ENCODE results near the gene PP2D1.
A peak's percentile ranks its signal among the peaks of the same experiment; 100 is the strongest.
"Not testable (repeated sequence)": the region's sequence is repeated elsewhere in the genome, so short reads cannot be mapped to it uniquely, and the experiment has no call there.

PP2D1 gene

GRCh38 chr3:20039765-20040547 is 27.9 kb upstream of the PP2D1 start, which contains the start of gene KAT2B:
KAT2B (plus strand) TSS chr3:20040446; CDS start chr3:20040478, 32 bp downstream.
- DNase-seq (ENCODE audit: low read depth in 4 of 4, low spot score in 1 of 4), result peak; percentile 61 to 81 (median 63)

GRCh38 chr3:20039466-20039764 is 27.4 kb upstream of the PP2D1 start:
- DNase-seq (ENCODE audit: low read depth in 4 of 4, low spot score in 1 of 4), result no peak

GRCh38 chr3:20038699-20039465 is 26.8 kb upstream of the PP2D1 start:
- no peak for DNase-seq (ENCODE audit: low read depth in 4 of 4, low spot score in 1 of 4)

GRCh38 chr3:20037255-20037996 is 25.4 kb upstream of the PP2D1 start:
- no peak for DNase-seq (ENCODE audit: low read depth in 4 of 4, low spot score in 1 of 4)

GRCh38 chr3:20035019-20035418 is 23.0 kb upstream of the PP2D1 start:
- no peak for DNase-seq (ENCODE audit: low read depth in 4 of 4, low spot score in 1 of 4)

GRCh38 chr3:20031939-20032338 is 19.9 kb upstream of the PP2D1 start:
- not testable (repeated sequence) for DNase-seq (ENCODE audit: low read depth in 4 of 4, low spot score in 1 of 4)

GRCh38 chr3:20028905-20029331 is 16.9 kb upstream of the PP2D1 start:
- no peak for DNase-seq (ENCODE audit: low read depth in 4 of 4, low spot score in 1 of 4)

GRCh38 chr3:20027136-20027535 is 15.1 kb upstream of the PP2D1 start:
- DNase-seq (ENCODE audit: low read depth in 4 of 4, low spot score in 1 of 4), result no peak

- no peak for DNase-seq (ENCODE audit: low read depth in 4 of 4, low spot score in 1 of 4)
Measured at GRCh38 chr3:20023623-20024405, 11.8 kb upstream of the PP2D1 start.

GRCh38 chr3:20022954-20023622 is 11.0 kb upstream of the PP2D1 start:
- DNase-seq (ENCODE audit: low read depth in 4 of 4, low spot score in 1 of 4), result no peak

GRCh38 chr3:20016076-20016475 is 4.0 kb upstream of the PP2D1 start:
- not testable (repeated sequence) for DNase-seq (ENCODE audit: low read depth in 4 of 4, low spot score in 1 of 4)

- DNase-seq (ENCODE audit: low read depth in 4 of 4, low spot score in 1 of 4), result no peak
Measured at GRCh38 chr3:20015525-20015924, 3.5 kb upstream of the PP2D1 start.

- DNase-seq (ENCODE audit: low read depth in 4 of 4, low spot score in 1 of 4), result no peak
Measured at GRCh38 chr3:20013396-20013795, 1.3 kb upstream of the PP2D1 start.

GRCh38 chr3:20008646-20009045 is 3.4 kb downstream of the PP2D1 start:
- no peak for DNase-seq (ENCODE audit: low read depth in 4 of 4, low spot score in 1 of 4)

- no peak for DNase-seq (ENCODE audit: low read depth in 4 of 4, low spot score in 1 of 4)
Measured at GRCh38 chr3:20007960-20008359, 4.1 kb downstream of the PP2D1 start.

- no peak for DNase-seq (ENCODE audit: low read depth in 4 of 4, low spot score in 1 of 4)
Measured at GRCh38 chr3:20001932-20002331, 10.1 kb downstream of the PP2D1 start.

GRCh38 chr3:19997502-19997901 is 14.6 kb downstream of the PP2D1 start:
- no peak for DNase-seq (ENCODE audit: low read depth in 4 of 4, low spot score in 1 of 4)

- DNase-seq (ENCODE audit: low read depth in 4 of 4, low spot score in 1 of 4), result no peak
Measured at GRCh38 chr3:19994796-19995195, 17.3 kb downstream of the PP2D1 start.

GRCh38 chr3:19988904-19989303 is 23.2 kb downstream of the PP2D1 start:
- DNase-seq (ENCODE audit: low read depth in 4 of 4, low spot score in 1 of 4), result not testable (repeated sequence)

- DNase-seq (ENCODE audit: low read depth in 4 of 4, low spot score in 1 of 4), result no peak
Measured at GRCh38 chr3:19972054-19972453, 40.0 kb downstream of the PP2D1 start.

All from stimulated activated CD4-positive, alpha-beta T cell treated with anti-CD3 and anti-CD28 coated beads, Interleukin-1b, Interleukin-23, amount 100 ng/mL, for 24 hours (primary cell).